Panc1 (cell line): ENCODE results near the gene CENPP. TPM values are rescaled to one million over a fixed set of nuclear protein-coding genes. Genes with fewer than 3 reads are reported as not detected.

Experiments used
- ATAC-seq: fragments of 200-7000 bp; cut with Tn5 transposase; 2 replicates; pipeline ENCODE4 v1.9.1; 2020; ENCODE audit warnings: mild to moderate bottlenecking, moderate library complexity
- BruUV-seq: library from RNA; stranded (reverse); fragments of 400-500 nt; replicated peaks from 2 replicates; lab custom pipeline; 2021; lab: Mats Ljungman, UMichigan
- CTCF ChIA-PET: fragments of 300-600 bp; sonication (Branson Sonifier 250); formaldehyde crosslinking; loops from one replicate; lab custom pipeline; 2022; ENCODE audit warnings: antibody characterized with exemption; lab: Charles Lee
- POLR2A ChIA-PET: fragments of 300-600 bp; sonication (Branson Sonifier 250); formaldehyde crosslinking; loops from one replicate; lab custom pipeline; 2022; ENCODE audit warnings: antibody characterized with exemption; lab: Charles Lee
- DNase-seq: peaks from one replicate; pipeline ENCODE4 v3.0.0-alpha.2; 2010; ENCODE audit warnings: low read depth, low spot score
- H3K27ac ChIP-seq: 2 replicates; pipeline ENCODE4 v1.5.1; 2011; ENCODE audit warnings: mild to moderate bottlenecking, low read length, inconsistent platforms
- H3K27me3 ChIP-seq: fragments of 200-500 bp; sonication (Bioruptor generic); 2 replicates; pipeline ENCODE4 v1.6.0; 2014; ENCODE audit warnings: low read length, inconsistent platforms; ENCODE audit not compliant: control insufficient read depth, insufficient read depth
- H3K36me3 ChIP-seq: fragments of 200-500 bp; sonication (Bioruptor generic); 2 replicates; pipeline ENCODE4 v1.5.1; 2014; ENCODE audit warnings: inconsistent platforms, mild to moderate bottlenecking, low read length, moderate library complexity; ENCODE audit not compliant: control insufficient read depth, insufficient read depth
- H3K4me1 ChIP-seq: 2 replicates; pipeline ENCODE4 v1.5.1; 2011; ENCODE audit warnings: inconsistent platforms, mild to moderate bottlenecking, low read length, moderate library complexity; ENCODE audit not compliant: control insufficient read depth, insufficient read depth
- H3K4me3 ChIP-seq, 2 experiments: 2 replicates each; pipeline ENCODE4 v1.5.1; 2011 to 2012; ENCODE audit warnings: low read depth in 2 of 2, low read length in 2 of 2, mild to moderate bottlenecking in 2 of 2, inconsistent platforms in 1 of 2, moderate library complexity in 1 of 2
- H3K9me3 ChIP-seq: fragments of 200-500 bp; sonication (Bioruptor generic); 2 replicates; pipeline ENCODE4 v1.5.1; 2014; ENCODE audit warnings: low read depth, mild to moderate bottlenecking, inconsistent platforms, low read length, moderate library complexity; ENCODE audit not compliant: control insufficient read depth, insufficient read depth
- POLR2AphosphoS5 ChIP-seq: IDR thresholded peaks from 2 replicates; pipeline ENCODE4 v1.6.1; 2012; ENCODE audit warnings: mild to moderate bottlenecking, low read depth, low read length, moderate library complexity
- SIN3A ChIP-seq: IDR thresholded peaks from 2 replicates; pipeline ENCODE4 v1.6.1; 2012; ENCODE audit warnings: low read depth, mild to moderate bottlenecking, low read length, moderate library complexity, borderline replicate concordance; ENCODE audit not compliant: insufficient read depth
- TCF7L2 ChIP-seq: IDR thresholded peaks from 2 replicates; pipeline ENCODE4 v1.6.1; 2011; ENCODE audit warnings: mild to moderate bottlenecking, low read depth, low read length, inconsistent platforms
- in situ Hi-C: cut with HindIII; loops from 2 replicates; pipeline ENCODE4 v1.10.0; 2016; ENCODE audit warnings: low sequenced_read_pairs, low pct_unique_long_range_greater_than_20kb
- intact Hi-C: fragments of 100-400 bp; cut with micrococcal nuclease; formaldehyde crosslinking; loops from one replicate; pipeline ENCODE4 v1.10.0; 2022; ENCODE audit not compliant: unreplicated experiment
- total RNA-seq: library from RNA; stranded (reverse); gene quantifications from one replicate; pipeline ENCODE4 v1.2.1, GENCODE V29; 2021; ENCODE audit not compliant: unreplicated experiment
- TF ChIP-seq, protein P1 (sequence below), 2 experiments: IDR thresholded peaks; 2 replicates each; pipeline ENCODE4 v1.6.1; 2011 to 2012; ENCODE audit warnings: low read depth in 2 of 2, control low read depth in 1 of 2, low read length in 1 of 2, mild to moderate bottlenecking in 1 of 2, moderate library complexity in 1 of 2; ENCODE audit not compliant: insufficient read depth in 1 of 2
- TF ChIP-seq, protein P2 (sequence below): fragments of 450-650 bp; IDR thresholded peaks from 2 replicates; pipeline ENCODE4 v1.5.1; 2017; ENCODE audit warnings: mild to moderate bottlenecking

Gene CENPP
- total RNA-seq, 1 experiment from 2014 or later: 6.7 TPM

DNA sequence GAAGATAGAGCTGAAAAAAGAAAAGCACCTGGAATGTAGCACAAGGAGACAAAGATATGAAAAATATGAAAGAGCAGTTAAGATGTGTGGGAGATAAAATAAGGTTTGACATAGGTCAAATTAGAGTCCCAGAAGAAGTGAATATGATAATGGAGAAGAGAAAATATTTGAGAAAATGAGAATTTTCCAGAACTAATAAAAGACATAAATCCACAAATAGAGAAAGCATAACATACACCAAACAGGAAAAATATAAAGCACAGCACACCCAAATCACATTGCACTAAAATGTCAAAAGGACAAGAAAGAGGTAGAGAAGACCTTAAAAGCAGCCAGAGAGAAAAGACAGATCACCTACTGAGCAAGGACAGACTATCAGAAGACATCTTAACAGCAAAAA is 300.7 kb downstream of the CENPP start:
- ChIA-PET POLR2A (no interaction called here), CTCF (interaction anchor here (0.6 kb wide), 1 partner anchor 415 kb away, joined by 4 read pairs; no protein-coding TSS in a partner anchor)
- no peak for TF ChIP-seq TCF7L2
- TF ChIP-seq SIN3A: no peak
- no peak for TF ChIP-seq POLR2AphosphoS5
- TF ChIP-seq, protein P1, sequence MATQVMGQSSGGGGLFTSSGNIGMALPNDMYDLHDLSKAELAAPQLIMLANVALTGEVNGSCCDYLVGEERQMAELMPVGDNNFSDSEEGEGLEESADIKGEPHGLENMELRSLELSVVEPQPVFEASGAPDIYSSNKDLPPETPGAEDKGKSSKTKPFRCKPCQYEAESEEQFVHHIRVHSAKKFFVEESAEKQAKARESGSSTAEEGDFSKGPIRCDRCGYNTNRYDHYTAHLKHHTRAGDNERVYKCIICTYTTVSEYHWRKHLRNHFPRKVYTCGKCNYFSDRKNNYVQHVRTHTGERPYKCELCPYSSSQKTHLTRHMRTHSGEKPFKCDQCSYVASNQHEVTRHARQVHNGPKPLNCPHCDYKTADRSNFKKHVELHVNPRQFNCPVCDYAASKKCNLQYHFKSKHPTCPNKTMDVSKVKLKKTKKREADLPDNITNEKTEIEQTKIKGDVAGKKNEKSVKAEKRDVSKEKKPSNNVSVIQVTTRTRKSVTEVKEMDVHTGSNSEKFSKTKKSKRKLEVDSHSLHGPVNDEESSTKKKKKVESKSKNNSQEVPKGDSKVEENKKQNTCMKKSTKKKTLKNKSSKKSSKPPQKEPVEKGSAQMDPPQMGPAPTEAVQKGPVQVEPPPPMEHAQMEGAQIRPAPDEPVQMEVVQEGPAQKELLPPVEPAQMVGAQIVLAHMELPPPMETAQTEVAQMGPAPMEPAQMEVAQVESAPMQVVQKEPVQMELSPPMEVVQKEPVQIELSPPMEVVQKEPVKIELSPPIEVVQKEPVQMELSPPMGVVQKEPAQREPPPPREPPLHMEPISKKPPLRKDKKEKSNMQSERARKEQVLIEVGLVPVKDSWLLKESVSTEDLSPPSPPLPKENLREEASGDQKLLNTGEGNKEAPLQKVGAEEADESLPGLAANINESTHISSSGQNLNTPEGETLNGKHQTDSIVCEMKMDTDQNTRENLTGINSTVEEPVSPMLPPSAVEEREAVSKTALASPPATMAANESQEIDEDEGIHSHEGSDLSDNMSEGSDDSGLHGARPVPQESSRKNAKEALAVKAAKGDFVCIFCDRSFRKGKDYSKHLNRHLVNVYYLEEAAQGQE (IDR thresholded peaks at IDR 0.05; ENCODE audit: insufficient read depth in 1 of 2, low read depth in 2 of 2, low read length in 1 of 2): no peak
- TF ChIP-seq, protein P2, sequence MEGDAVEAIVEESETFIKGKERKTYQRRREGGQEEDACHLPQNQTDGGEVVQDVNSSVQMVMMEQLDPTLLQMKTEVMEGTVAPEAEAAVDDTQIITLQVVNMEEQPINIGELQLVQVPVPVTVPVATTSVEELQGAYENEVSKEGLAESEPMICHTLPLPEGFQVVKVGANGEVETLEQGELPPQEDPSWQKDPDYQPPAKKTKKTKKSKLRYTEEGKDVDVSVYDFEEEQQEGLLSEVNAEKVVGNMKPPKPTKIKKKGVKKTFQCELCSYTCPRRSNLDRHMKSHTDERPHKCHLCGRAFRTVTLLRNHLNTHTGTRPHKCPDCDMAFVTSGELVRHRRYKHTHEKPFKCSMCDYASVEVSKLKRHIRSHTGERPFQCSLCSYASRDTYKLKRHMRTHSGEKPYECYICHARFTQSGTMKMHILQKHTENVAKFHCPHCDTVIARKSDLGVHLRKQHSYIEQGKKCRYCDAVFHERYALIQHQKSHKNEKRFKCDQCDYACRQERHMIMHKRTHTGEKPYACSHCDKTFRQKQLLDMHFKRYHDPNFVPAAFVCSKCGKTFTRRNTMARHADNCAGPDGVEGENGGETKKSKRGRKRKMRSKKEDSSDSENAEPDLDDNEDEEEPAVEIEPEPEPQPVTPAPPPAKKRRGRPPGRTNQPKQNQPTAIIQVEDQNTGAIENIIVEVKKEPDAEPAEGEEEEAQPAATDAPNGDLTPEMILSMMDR: no peak
- DNase-seq (no peak), ATAC-seq (no peak)
- Histone ChIP-seq H3K27ac (no peak overlapping the region), H3K4me1 (no peaks in the 10 kb centered on the region), H3K36me3 (no peaks in the 10 kb centered on the region), H3K27me3 (no peaks in the 10 kb centered on the region), H3K9me3 (no peaks in the 10 kb centered on the region), H3K4me3 (no peak overlapping the region)
- no TSS peak for BruUV-seq
- intact Hi-C loops: no loop called here
- in situ Hi-C loops: no loop called here

DNA sequence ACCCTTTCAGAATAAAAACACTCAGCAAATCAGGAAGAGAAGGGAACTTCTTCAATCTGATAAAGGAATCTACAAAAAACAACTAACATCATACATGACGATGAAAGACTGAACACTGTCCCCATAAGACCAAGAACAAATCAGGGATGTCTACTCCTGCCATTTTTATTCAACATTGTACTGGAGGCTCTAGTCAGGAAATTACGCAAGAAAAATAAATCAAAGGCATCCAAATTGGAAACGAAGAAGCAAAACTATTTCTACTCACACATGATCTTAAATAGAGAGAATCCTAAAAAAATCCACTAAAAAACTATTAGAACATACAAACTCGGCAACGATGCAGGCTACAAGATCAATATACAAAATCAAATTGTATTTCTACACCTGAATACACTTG is 301.9 kb downstream of the CENPP start:
- no peak overlapping the region for H3K4me3 ChIP-seq
- CTCF ChIA-PET: no interaction called here
- in situ Hi-C loops: no loop called here
- BruUV-seq: no TSS peak
- POLR2A ChIA-PET: no interaction called here
- H3K27ac ChIP-seq: no peak overlapping the region
- TF ChIP-seq, protein P1 (IDR thresholded peaks at IDR 0.05; ENCODE audit: insufficient read depth in 1 of 2, low read depth in 2 of 2, low read length in 1 of 2): no peak
- TF ChIP-seq SIN3A: no peak
- TF ChIP-seq POLR2AphosphoS5: no peak
- TF ChIP-seq TCF7L2: no peak
- TF ChIP-seq, protein P2: no peak
- ATAC-seq (no peak), DNase-seq (no peak)
- no peaks in the 10 kb centered on the region for H3K27me3 ChIP-seq
- H3K9me3 ChIP-seq: no peaks in the 10 kb centered on the region
- intact Hi-C loops: no loop called here
- H3K36me3 ChIP-seq: 0 out of 2 replicates have a peak, but pooled peaks cover 2% of the 10 kb centered on the region
- no peaks in the 10 kb centered on the region for H3K4me1 ChIP-seq
